H1 (cell line): ENCODE data around the gene DNAI2. TPM values are rescaled to one million over a fixed set of nuclear protein-coding genes. Genes with fewer than 3 reads are reported as not detected.

Source experiments
- CBX8 ChIP-seq: fragments of 300-800, 300-1000 bp; sonication (generic); IDR thresholded peaks from 2 replicates; pipeline ENCODE4 v1.7.1; 2016; ENCODE audit warnings: low read depth, low read length, borderline replicate concordance
- CHD2 ChIP-seq: IDR thresholded peaks from 2 replicates; pipeline ENCODE4 v1.6.1; 2012; ENCODE audit warnings: low read length, improper control_type of control experiment
- CHD7 ChIP-seq: fragments of 300-600 bp; sonication (generic); IDR thresholded peaks from 2 replicates; pipeline ENCODE4 v1.7.1; 2012; ENCODE audit warnings: low read length, moderate library complexity, mild to moderate bottlenecking, inconsistent platforms; ENCODE audit not compliant: insufficient replicate concordance
- CTBP2 ChIP-seq: IDR thresholded peaks from 2 replicates; pipeline ENCODE4 v1.7.0; 2011; ENCODE audit warnings: borderline replicate concordance, mild to moderate bottlenecking, moderate library complexity, mixed read lengths, low read length; ENCODE audit not compliant: insufficient read depth, insufficient read length
- EGR1 ChIP-seq: IDR thresholded peaks from 2 replicates; pipeline ENCODE4 v1.6.1; 2011; ENCODE audit warnings: low read depth, low read length, borderline replicate concordance
- JUND ChIP-seq: IDR thresholded peaks from 2 replicates; pipeline ENCODE4 v1.6.1; 2011; ENCODE audit warnings: mild to moderate bottlenecking, improper control_type of control experiment, low read length
- TCF12 ChIP-seq: IDR thresholded peaks from 2 replicates; pipeline ENCODE4 v1.6.1; 2011; ENCODE audit warnings: low read depth, mild to moderate bottlenecking, low read length
- polyA plus RNA-seq, 7 experiments: library from polyadenylated mRNA; depleted of rRNA in 3 of 7; stranded (reverse) in 5 of 7; unstranded in 2 of 7; fragments of >200 nt in 5 of 7; fragments of 200-250 nt in 2 of 7; gene quantifications; 1 replicate in 5 of 7; 2 replicates in 1 of 7; 4 replicates in 1 of 7; pipeline versions ENCODE4 v1.2.1 to v1.2.3, GENCODE V29; 2011 to 2013; ENCODE audit warnings: missing spikeins in 2 of 7, mixed read lengths in 2 of 7
- total RNA-seq: library from RNA; stranded (reverse); fragmentation: NEBNext Ultra II Directional; extraction: Animal tissue kit (Norgen Biotek cat#: 25700); gene quantifications from 2 replicates; pipeline ENCODE4 v1.2.1, GENCODE V29; 2021

DNAI2 gene
- total and polyA plus RNA-seq, 2 of the 8 experiments (the other 6 are each of a cell fraction or from before 2014, with no cell fraction given) = 0.08 to 0.15 TPM

- no peak for TF ChIP-seq CHD7
- no peak for TF ChIP-seq CHD2
- TF ChIP-seq EGR1 = no peak
- TF ChIP-seq JUND = no peak
- TF ChIP-seq CTBP2 = no peak
- no peak for TF ChIP-seq CBX8
- TF ChIP-seq TCF12 = no peak
- TF ChIP-seq, all 59 proteins: peak for 0
Observed at GRCh38 chr17:74280093-74280513, 6.1 kb downstream of the DNAI2 start (continued).
